ENCODE data around the gene DHRSX.

The DHRSX gene

DNA sequence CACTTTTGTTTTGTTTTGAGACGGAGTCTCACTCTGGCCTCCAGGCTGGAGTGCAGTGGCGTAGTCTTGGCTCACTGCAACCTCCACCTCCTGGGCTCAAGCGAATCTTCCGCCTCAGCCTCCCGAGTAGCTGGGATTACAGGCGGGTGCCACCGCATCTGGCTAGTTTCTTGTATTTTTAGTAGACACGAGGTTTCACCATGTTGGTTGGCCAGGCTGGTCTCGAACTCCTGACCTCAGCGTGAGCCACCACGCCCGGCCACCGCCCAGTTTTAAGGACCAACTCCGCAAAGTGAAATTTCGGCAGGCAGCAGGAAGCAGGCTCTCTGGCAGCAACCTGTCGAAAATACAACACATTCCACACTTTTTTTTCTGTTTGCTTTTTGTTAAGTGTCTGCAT lies 13.4 kb downstream of the DHRSX start:
- no peaks in the 10 kb centered on the region for H4K20me1 ChIP-seq (ENCODE audit: low read depth, low read length)
- H3K4me3 ChIP-seq (ENCODE audit: insufficient read depth, low read length, poor library complexity, severe bottlenecking): no peak overlapping the region
- no peak overlapping the region for H3K9ac ChIP-seq (ENCODE audit: low read length)
- H3K27me3 ChIP-seq (ENCODE audit: low read length): no peaks in the 10 kb centered on the region
- no peak overlapping the region for H3K27ac ChIP-seq (ENCODE audit: low read depth, low read length)
- no peak overlapping the region for H3K4me2 ChIP-seq (ENCODE audit: low read depth, low read length, poor library complexity, severe bottlenecking)
- H3K9me3 ChIP-seq (ENCODE audit: insufficient read depth, low read length): no peaks in the 10 kb centered on the region
- peaks cover 6% of the 10 kb centered on the region; the same call in 1 of the 2 replicates for H3K79me2 ChIP-seq (ENCODE audit: insufficient read depth, low read length)
- no peaks in the 10 kb centered on the region for H3F3A ChIP-seq (ENCODE audit: insufficient read depth)
- H3K9me2 ChIP-seq (replicated peaks; ENCODE audit: insufficient read depth, low read length): no peaks in the 10 kb centered on the region
- TF ChIP-seq, protein P1, sequence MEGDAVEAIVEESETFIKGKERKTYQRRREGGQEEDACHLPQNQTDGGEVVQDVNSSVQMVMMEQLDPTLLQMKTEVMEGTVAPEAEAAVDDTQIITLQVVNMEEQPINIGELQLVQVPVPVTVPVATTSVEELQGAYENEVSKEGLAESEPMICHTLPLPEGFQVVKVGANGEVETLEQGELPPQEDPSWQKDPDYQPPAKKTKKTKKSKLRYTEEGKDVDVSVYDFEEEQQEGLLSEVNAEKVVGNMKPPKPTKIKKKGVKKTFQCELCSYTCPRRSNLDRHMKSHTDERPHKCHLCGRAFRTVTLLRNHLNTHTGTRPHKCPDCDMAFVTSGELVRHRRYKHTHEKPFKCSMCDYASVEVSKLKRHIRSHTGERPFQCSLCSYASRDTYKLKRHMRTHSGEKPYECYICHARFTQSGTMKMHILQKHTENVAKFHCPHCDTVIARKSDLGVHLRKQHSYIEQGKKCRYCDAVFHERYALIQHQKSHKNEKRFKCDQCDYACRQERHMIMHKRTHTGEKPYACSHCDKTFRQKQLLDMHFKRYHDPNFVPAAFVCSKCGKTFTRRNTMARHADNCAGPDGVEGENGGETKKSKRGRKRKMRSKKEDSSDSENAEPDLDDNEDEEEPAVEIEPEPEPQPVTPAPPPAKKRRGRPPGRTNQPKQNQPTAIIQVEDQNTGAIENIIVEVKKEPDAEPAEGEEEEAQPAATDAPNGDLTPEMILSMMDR (IDR thresholded peaks at IDR 0.05; ENCODE audit: insufficient read depth, low read length, poor library complexity, severe bottlenecking): no peak
- TF ChIP-seq EZH2phosphoT487 (conservative IDR thresholded peaks at IDR 0.05; ENCODE audit: low read length): no peak
- H3K36me3 ChIP-seq (ENCODE audit: low read length): no peaks in the 10 kb centered on the region
- no peak overlapping the region for H2AFZ ChIP-seq (ENCODE audit: low read depth, low read length, severe bottlenecking)

DNA sequence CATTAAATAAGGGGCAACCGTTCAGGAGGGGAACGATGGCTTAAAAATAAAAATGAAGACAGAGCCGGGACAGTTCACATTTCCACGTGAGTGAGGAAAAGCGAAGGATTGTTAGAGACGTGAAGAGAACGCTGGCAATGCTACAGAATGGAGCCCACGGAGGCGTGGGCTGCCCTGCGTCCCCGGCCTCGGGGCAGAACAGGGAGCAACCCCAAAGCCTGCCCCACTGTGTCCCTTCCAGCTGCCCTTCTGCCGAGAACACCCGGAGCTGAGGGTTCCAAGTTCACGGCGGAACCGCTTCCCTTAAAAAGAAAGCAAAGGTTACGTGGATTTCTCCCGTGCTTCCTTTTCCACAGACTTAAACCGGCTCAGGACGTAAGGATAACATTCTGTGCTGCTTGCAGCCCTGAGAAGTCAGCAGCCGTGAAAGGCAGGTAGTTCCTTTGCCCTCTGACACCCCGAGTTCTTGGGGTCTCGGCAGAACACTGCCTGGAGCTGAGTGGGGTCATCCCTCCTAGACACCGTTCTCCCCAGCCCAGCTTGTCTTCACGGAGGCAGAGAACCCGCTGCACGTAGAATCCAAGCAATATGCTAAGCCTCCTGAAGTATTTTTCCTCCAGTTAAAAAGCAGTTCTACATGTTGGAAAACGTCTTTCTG lies 14.2 kb downstream of the DHRSX start:
- no peak overlapping the region for H2AFZ ChIP-seq (ENCODE audit: low read depth, low read length, severe bottlenecking)
- no peaks in the 10 kb centered on the region for H3F3A ChIP-seq (ENCODE audit: insufficient read depth)
- H3K79me2 ChIP-seq (ENCODE audit: insufficient read depth, low read length): no peaks in the 10 kb centered on the region; the same call in 1 of the 2 replicates
- no peak for TF ChIP-seq EZH2phosphoT487 (conservative IDR thresholded peaks at IDR 0.05; ENCODE audit: low read length)
- TF ChIP-seq, protein P1 (IDR thresholded peaks at IDR 0.05; ENCODE audit: insufficient read depth, low read length, poor library complexity, severe bottlenecking): no peak
- H3K9me2 ChIP-seq (replicated peaks; ENCODE audit: insufficient read depth, low read length): no peaks in the 10 kb centered on the region
- no peaks in the 10 kb centered on the region for H3K27me3 ChIP-seq (ENCODE audit: low read length)
- H3K4me2 ChIP-seq (ENCODE audit: low read depth, low read length, poor library complexity, severe bottlenecking): no peak overlapping the region
- H3K9ac ChIP-seq (ENCODE audit: low read length): no peak overlapping the region
- H3K36me3 ChIP-seq (ENCODE audit: low read length): no peaks in the 10 kb centered on the region
- H3K27ac ChIP-seq (ENCODE audit: low read depth, low read length): no peak overlapping the region
- H3K4me3 ChIP-seq (ENCODE audit: insufficient read depth, low read length, poor library complexity, severe bottlenecking): no peak overlapping the region
- no peaks in the 10 kb centered on the region for H3K9me3 ChIP-seq (ENCODE audit: insufficient read depth, low read length)
- no peaks in the 10 kb centered on the region for H4K20me1 ChIP-seq (ENCODE audit: low read depth, low read length)

DNA sequence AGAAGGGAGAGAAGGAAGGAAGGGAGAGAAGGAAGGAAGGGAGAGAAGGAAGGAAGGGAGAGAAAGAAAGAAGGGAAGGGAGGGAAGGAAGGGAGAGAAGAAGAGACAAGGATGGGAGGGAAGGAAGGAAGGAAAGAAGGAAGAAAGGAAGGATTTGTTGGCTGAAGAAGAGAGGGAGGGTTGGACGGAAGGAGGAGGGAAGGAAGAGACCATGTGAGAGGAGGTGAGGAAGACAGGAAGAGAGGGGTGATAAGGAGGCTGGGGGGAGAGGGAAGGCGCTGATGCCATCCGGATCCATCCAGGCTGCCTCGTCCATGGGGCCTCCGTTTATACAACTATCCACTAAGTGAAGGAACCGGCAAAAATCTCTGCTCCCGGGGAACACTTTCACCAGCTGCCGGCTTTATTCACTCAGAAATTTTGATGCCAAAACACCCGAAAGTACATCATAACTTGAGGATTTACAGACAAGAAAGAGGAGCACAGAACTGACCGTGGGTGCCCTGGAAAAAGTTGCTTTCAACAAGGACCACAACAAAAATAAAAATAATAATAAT lies 14.9 kb downstream of the DHRSX start:
- Histone ChIP-seq H3K27me3 (ENCODE audit: low read length) (no peaks in the 10 kb centered on the region), H2AFZ (ENCODE audit: low read depth, low read length, severe bottlenecking) (no peak overlapping the region), H3K36me3 (ENCODE audit: low read length) (no peaks in the 10 kb centered on the region)

More for the DNA sequence above, 14.9 kb downstream of the DHRSX start:
- H3K9me2 ChIP-seq (replicated peaks; ENCODE audit: insufficient read depth, low read length): no peaks in the 10 kb centered on the region
- H4K20me1 ChIP-seq (ENCODE audit: low read depth, low read length): no peaks in the 10 kb centered on the region
- H3K9me3 ChIP-seq (ENCODE audit: insufficient read depth, low read length): no peaks in the 10 kb centered on the region
- H3K79me2 ChIP-seq (ENCODE audit: insufficient read depth, low read length): no peaks in the 10 kb centered on the region; the same call in 1 of the 2 replicates
- TF ChIP-seq EZH2phosphoT487 (conservative IDR thresholded peaks at IDR 0.05; ENCODE audit: low read length): no peak
- TF ChIP-seq, protein P1 (IDR thresholded peaks at IDR 0.05; ENCODE audit: insufficient read depth, low read length, poor library complexity, severe bottlenecking): no peak
- H3F3A ChIP-seq (ENCODE audit: insufficient read depth): no peaks in the 10 kb centered on the region
- H3K4me2 ChIP-seq (ENCODE audit: low read depth, low read length, poor library complexity, severe bottlenecking): no peak overlapping the region
- H3K27ac ChIP-seq (ENCODE audit: low read depth, low read length): no peak overlapping the region
- no peak overlapping the region for H3K9ac ChIP-seq (ENCODE audit: low read length)
- H3K4me3 ChIP-seq (ENCODE audit: insufficient read depth, low read length, poor library complexity, severe bottlenecking): no peak overlapping the region

Data from SU-DHL-6 (cell line).